MM.1S (cell line): ENCODE measurements around the gene CDK2AP2.
"Not testable (repeated sequence)": the region's sequence is repeated elsewhere in the genome, so short reads cannot be mapped to it uniquely, and the experiment has no call there.

Source experiments
- DNase-seq: peaks from one replicate; pipeline ENCODE4 v3.0.0-alpha.2; 2015
- H2AFZ ChIP-seq: fragments of 300-600 bp; sonication (generic); 2 replicates; pipeline ENCODE4 v1.6.0; 2016; ENCODE audit warnings: antibody characterized with exemption, low read length
- H3F3A ChIP-seq: fragments of 300-600 bp; sonication (generic); 2 replicates; pipeline ENCODE4 v1.6.1; 2016; ENCODE audit warnings: mild to moderate bottlenecking, antibody characterized with exemption, low read length, moderate library complexity, mixed read lengths; ENCODE audit not compliant: insufficient read depth
- H3K27ac ChIP-seq: fragments of 300-600 bp; sonication (generic); 2 replicates; pipeline ENCODE4 v1.5.1; 2016; ENCODE audit warnings: mild to moderate bottlenecking, low read length
- H3K27me3 ChIP-seq: fragments of 300-600 bp; sonication (generic); replicated peaks from 2 replicates; pipeline ENCODE4 v1.6.0; 2016; ENCODE audit warnings: low read length; ENCODE audit not compliant: insufficient read depth
- H3K36me3 ChIP-seq: fragments of 300-600 bp; sonication (generic); replicated peaks from 2 replicates; pipeline ENCODE4 v1.6.1; 2016; ENCODE audit warnings: mild to moderate bottlenecking, low read length, mixed read lengths; ENCODE audit not compliant: insufficient read depth
- H3K4me1 ChIP-seq: fragments of 300-600 bp; sonication (generic); 2 replicates; pipeline ENCODE4 v1.6.1; 2016; ENCODE audit warnings: low read length, mixed read lengths
- H3K4me2 ChIP-seq: fragments of 300-600 bp; sonication (generic); 2 replicates; pipeline ENCODE4 v1.6.0; 2016; ENCODE audit warnings: low read depth, low read length
- H3K4me3 ChIP-seq: fragments of 300-600 bp; sonication (generic); 2 replicates; pipeline ENCODE4 v1.5.1; 2016; ENCODE audit warnings: low read length, mixed read lengths
- H3K79me2 ChIP-seq: fragments of 300-600 bp; sonication (generic); 2 replicates; pipeline ENCODE4 v1.6.1; 2016; ENCODE audit warnings: mixed run types, low read length, mixed read lengths
- H3K9ac ChIP-seq: fragments of 300-600 bp; sonication (generic); 2 replicates; pipeline ENCODE4 v1.6.1; 2016; ENCODE audit warnings: low read length, mixed read lengths
- H3K9me2 ChIP-seq: fragments of 300-600 bp; sonication (generic); replicated peaks from 2 replicates; pipeline ENCODE4 v1.6.1; 2016; ENCODE audit warnings: mild to moderate bottlenecking, low read length, mixed read lengths; ENCODE audit not compliant: insufficient read depth
- H3K9me3 ChIP-seq: fragments of 300-600 bp; sonication (generic); replicated peaks from 2 replicates; pipeline ENCODE4 v1.6.1; 2016; ENCODE audit warnings: mild to moderate bottlenecking, low read length, mixed read lengths; ENCODE audit not compliant: insufficient read depth
- H4K20me1 ChIP-seq: fragments of 300-600 bp; sonication (generic); 2 replicates; pipeline ENCODE4 v1.6.1; 2016; ENCODE audit warnings: mild to moderate bottlenecking, low read length, moderate library complexity, mixed read lengths; ENCODE audit not compliant: insufficient read depth
- CTCF ChIP-seq: fragments of 300-600 bp; sonication (generic); IDR thresholded peaks from 2 replicates; pipeline ENCODE4 v1.5.1; 2016; ENCODE audit warnings: antibody characterized with exemption, low read length, mixed read lengths
- EZH2 ChIP-seq: fragments of 300-600 bp; sonication (generic); optimal IDR thresholded peaks from 2 replicates; pipeline ENCODE3; 2017; ENCODE audit warnings: low read depth, mild to moderate bottlenecking, antibody characterized with exemption, low read length, mixed read lengths
- EZH2phosphoT487 ChIP-seq: fragments of 300-600 bp; sonication (generic); IDR thresholded peaks from 2 replicates; pipeline ENCODE4 v1.6.1; 2018; ENCODE audit warnings: antibody characterized with exemption, low read length

Gene CDK2AP2

GRCh38 chr11:67517784-67518552 is 10.0 kb upstream of the CDK2AP2 start:
- Histone ChIP-seq H3F3A (no peaks in the 10 kb centered on the region), H3K4me1 (no peaks in the 10 kb centered on the region), H3K36me3 (no peaks in the 10 kb centered on the region), H3K4me3 (no peak overlapping the region), H3K9me3 (no peaks in the 10 kb centered on the region), H3K27me3 (peaks cover 71% of the 10 kb centered on the region), H3K79me2 (no peaks in the 10 kb centered on the region), H3K9ac (no peak overlapping the region), H4K20me1 (no peaks in the 10 kb centered on the region; the same call in 1 of the 2 replicates), H3K4me2 (no peak overlapping the region), H2AFZ (no peak overlapping the region), H3K27ac (no peak overlapping the region), H3K9me2 (no peaks in the 10 kb centered on the region)
- DNase-seq: no peak
- no peak for TF ChIP-seq EZH2
- no peak for TF ChIP-seq EZH2phosphoT487
- TF ChIP-seq CTCF: no peak

GRCh38 chr11:67516806-67517205 is 8.8 kb upstream of the CDK2AP2 start:
- H3K9ac ChIP-seq: no peak overlapping the region
- H3K27ac ChIP-seq: no peak overlapping the region
- no peaks in the 10 kb centered on the region for H3K4me1 ChIP-seq
- no peaks in the 10 kb centered on the region for H3K36me3 ChIP-seq
- H3K79me2 ChIP-seq: no peaks in the 10 kb centered on the region
- H3K4me3 ChIP-seq: no peak overlapping the region
- H4K20me1 ChIP-seq: no peaks in the 10 kb centered on the region; the same call in 1 of the 2 replicates
- peaks cover 71% of the 10 kb centered on the region for H3K27me3 ChIP-seq
- no peak overlapping the region for H2AFZ ChIP-seq
- TF ChIP-seq EZH2phosphoT487 (no peak), CTCF (no peak), EZH2 (no peak)
- DNase-seq: no peak
- no peaks in the 10 kb centered on the region for H3K9me3 ChIP-seq
- no peaks in the 10 kb centered on the region for H3F3A ChIP-seq
- no peak overlapping the region for H3K4me2 ChIP-seq
- H3K9me2 ChIP-seq: no peaks in the 10 kb centered on the region

- H3K4me1 ChIP-seq: no peaks in the 10 kb centered on the region
- H3K9me3 ChIP-seq: no peaks in the 10 kb centered on the region
- H3K9ac ChIP-seq: no peak overlapping the region
- no peaks in the 10 kb centered on the region for H3K36me3 ChIP-seq
- no peak overlapping the region for H3K4me3 ChIP-seq
- H3K9me2 ChIP-seq: no peaks in the 10 kb centered on the region
- no peaks in the 10 kb centered on the region for H3K79me2 ChIP-seq
- H4K20me1 ChIP-seq: no peaks in the 10 kb centered on the region; the same call in 1 of the 2 replicates
- no peak for DNase-seq
- no peak overlapping the region for H3K4me2 ChIP-seq
- TF ChIP-seq EZH2: no peak
- no peak for TF ChIP-seq CTCF
- no peak for TF ChIP-seq EZH2phosphoT487
- H3K27me3 ChIP-seq: peaks cover 76% of the 10 kb centered on the region
- H2AFZ ChIP-seq: no peak overlapping the region
- H3K27ac ChIP-seq: no peak overlapping the region
- no peaks in the 10 kb centered on the region for H3F3A ChIP-seq
These were observed 6.2 kb upstream of the CDK2AP2 start for GRCh38 chr11:67514116-67514515.

- not testable (repeated sequence) for H3K4me3 ChIP-seq, H3K9me3 ChIP-seq, H4K20me1 ChIP-seq, H3K36me3 ChIP-seq, H3K9me2 ChIP-seq, DNase-seq, H3K4me2 ChIP-seq, H2AFZ ChIP-seq, H3K4me1 ChIP-seq, H3K27ac ChIP-seq, H3K9ac ChIP-seq
- Histone ChIP-seq H3F3A (peaks cover 11% of the 10 kb centered on the region), H3K27me3 (peaks cover 64% of the 10 kb centered on the region), H3K79me2 (peaks cover 10% of the 10 kb centered on the region)
These were observed 3.6 kb upstream of the CDK2AP2 start for GRCh38 chr11:67511558-67511957.
